ENCODE measurements around the gene XIRP2.

Gene XIRP2

GRCh38 chr2:166888180-166888579 lies at the start of gene XIRP2:
Gene XIRP2 (plus strand): TSS chr2:166888480. CDS start chr2:166903483, 15,003 bp downstream.
- no peak for ATAC-seq
- Mint-ChIP-seq H3K4me3 (no peak within 1 kb of the TSS), H3K27ac (no peak within 1 kb of the TSS), H3K4me1 (no peaks in the 10 kb centered on the region), H3K36me3 (no peaks in the 10 kb centered on the region), H3K9me3 (peaks cover 5% of the 10 kb centered on the region)
- no peak for DNase-seq (ENCODE audit: low spot score in 2 of 2)

- Mint-ChIP-seq H3K36me3 (no peaks in the 10 kb centered on the region), H3K4me3 (no peak overlapping the region), H3K9me3 (peaks cover 7% of the 10 kb centered on the region), H3K4me1 (no peaks in the 10 kb centered on the region), H3K27ac (no peak overlapping the region)
- no peak for ATAC-seq
- no peak for DNase-seq (ENCODE audit: low spot score in 2 of 2)
Measured at GRCh38 chr2:166841152-166841551, 47.1 kb upstream of the XIRP2 start.

GRCh38 chr2:166841679-166842078 lies 46.6 kb upstream of the XIRP2 start:
- no peak overlapping the region for H3K4me3 Mint-ChIP-seq
- H3K36me3 Mint-ChIP-seq = no peaks in the 10 kb centered on the region
- H3K4me1 Mint-ChIP-seq = no peaks in the 10 kb centered on the region
- ATAC-seq (no peak), DNase-seq (ENCODE audit: low spot score in 2 of 2) (no peak)
- peaks cover 7% of the 10 kb centered on the region for H3K9me3 Mint-ChIP-seq
- H3K27ac Mint-ChIP-seq = no peak overlapping the region

GRCh38 chr2:166844111-166844510 lies 44.2 kb upstream of the XIRP2 start:
- Mint-ChIP-seq H3K4me1 (no peaks in the 10 kb centered on the region), H3K27ac (no peak overlapping the region), H3K36me3 (no peaks in the 10 kb centered on the region), H3K9me3 (peaks cover 7% of the 10 kb centered on the region), H3K4me3 (no peak overlapping the region)
- DNase-seq (ENCODE audit: low spot score in 2 of 2) = no peak
- no peak for ATAC-seq

- no peak for ATAC-seq
- H3K9me3 Mint-ChIP-seq = peaks cover 4% of the 10 kb centered on the region
- H3K36me3 Mint-ChIP-seq = no peaks in the 10 kb centered on the region
- no peaks in the 10 kb centered on the region for H3K4me1 Mint-ChIP-seq
- no peak overlapping the region for H3K27ac Mint-ChIP-seq
- no peak overlapping the region for H3K4me3 Mint-ChIP-seq
- no peak for DNase-seq (ENCODE audit: low spot score in 2 of 2)
Measured at GRCh38 chr2:166862468-166863132, 25.7 kb upstream of the XIRP2 start.

- Mint-ChIP-seq H3K36me3 (no peaks in the 10 kb centered on the region), H3K4me3 (no peak overlapping the region), H3K4me1 (no peaks in the 10 kb centered on the region), H3K9me3 (no peaks in the 10 kb centered on the region), H3K27ac (no peak overlapping the region)
- DNase-seq (ENCODE audit: low spot score in 2 of 2) = no peak
- ATAC-seq = no peak
Measured at GRCh38 chr2:166867874-166868514, 20.3 kb upstream of the XIRP2 start.

- Mint-ChIP-seq H3K9me3 (no peaks in the 10 kb centered on the region), H3K27ac (no peak overlapping the region), H3K4me3 (no peak overlapping the region), H3K4me1 (no peaks in the 10 kb centered on the region), H3K36me3 (no peaks in the 10 kb centered on the region)
- ATAC-seq (no peak), DNase-seq (ENCODE audit: low spot score in 2 of 2) (no peak)
Measured at GRCh38 chr2:166870346-166870745, 17.9 kb upstream of the XIRP2 start.

GRCh38 chr2:166881177-166881576 lies 7.1 kb upstream of the XIRP2 start:
- no peak overlapping the region for H3K4me3 Mint-ChIP-seq
- peaks cover 3% of the 10 kb centered on the region for H3K9me3 Mint-ChIP-seq
- DNase-seq (ENCODE audit: low spot score in 2 of 2) (no peak), ATAC-seq (no peak)
- H3K36me3 Mint-ChIP-seq = no peaks in the 10 kb centered on the region
- H3K4me1 Mint-ChIP-seq = no peaks in the 10 kb centered on the region
- H3K27ac Mint-ChIP-seq = no peak overlapping the region

GRCh38 chr2:166882851-166883250 lies 5.4 kb upstream of the XIRP2 start:
- no peaks in the 10 kb centered on the region for H3K4me1 Mint-ChIP-seq
- DNase-seq (ENCODE audit: low spot score in 2 of 2) = no peak
- H3K36me3 Mint-ChIP-seq = no peaks in the 10 kb centered on the region
- H3K4me3 Mint-ChIP-seq = no peak overlapping the region
- no peak for ATAC-seq
- no peak overlapping the region for H3K27ac Mint-ChIP-seq
- H3K9me3 Mint-ChIP-seq = peaks cover 3% of the 10 kb centered on the region

- no peak overlapping the region for H3K27ac Mint-ChIP-seq
- DNase-seq (ENCODE audit: low spot score in 2 of 2) = no peak
- H3K4me1 Mint-ChIP-seq = no peaks in the 10 kb centered on the region
- ATAC-seq = no peak
- H3K4me3 Mint-ChIP-seq = no peak overlapping the region
- no peaks in the 10 kb centered on the region for H3K36me3 Mint-ChIP-seq
- H3K9me3 Mint-ChIP-seq = peaks cover 10% of the 10 kb centered on the region
Measured at GRCh38 chr2:166891727-166892126, 3.4 kb downstream of the XIRP2 start.

GRCh38 chr2:166892397-166892796 lies 4.1 kb downstream of the XIRP2 start:
- no peak for ATAC-seq
- DNase-seq (ENCODE audit: low spot score in 2 of 2) = no peak
- Mint-ChIP-seq H3K4me3 (no peak overlapping the region), H3K27ac (no peak overlapping the region), H3K9me3 (peaks cover 10% of the 10 kb centered on the region), H3K36me3 (no peaks in the 10 kb centered on the region), H3K4me1 (no peaks in the 10 kb centered on the region)

GRCh38 chr2:166895243-166895642 lies 7.0 kb downstream of the XIRP2 start:
- no peak for DNase-seq (ENCODE audit: low spot score in 2 of 2)
- H3K27ac Mint-ChIP-seq = no peak overlapping the region
- no peak for ATAC-seq
- H3K4me1 Mint-ChIP-seq = no peaks in the 10 kb centered on the region
- no peak overlapping the region for H3K4me3 Mint-ChIP-seq
- peaks cover 15% of the 10 kb centered on the region for H3K9me3 Mint-ChIP-seq
- H3K36me3 Mint-ChIP-seq = no peaks in the 10 kb centered on the region

GRCh38 chr2:166897666-166898065 lies 9.4 kb downstream of the XIRP2 start:
- DNase-seq (ENCODE audit: low spot score in 2 of 2) (no peak), ATAC-seq (no peak)
- no peak overlapping the region for H3K4me3 Mint-ChIP-seq
- no peaks in the 10 kb centered on the region for H3K4me1 Mint-ChIP-seq
- H3K27ac Mint-ChIP-seq = no peak overlapping the region
- peaks cover 23% of the 10 kb centered on the region for H3K9me3 Mint-ChIP-seq
- no peaks in the 10 kb centered on the region for H3K36me3 Mint-ChIP-seq

GRCh38 chr2:166899676-166900075 lies 11.4 kb downstream of the XIRP2 start:
- DNase-seq (ENCODE audit: low spot score in 2 of 2) (no peak), ATAC-seq (no peak)
- Mint-ChIP-seq H3K36me3 (no peaks in the 10 kb centered on the region), H3K4me3 (no peak overlapping the region), H3K27ac (no peak overlapping the region), H3K4me1 (no peaks in the 10 kb centered on the region), H3K9me3 (peaks cover 22% of the 10 kb centered on the region)

GRCh38 chr2:166900700-166901099 lies 12.4 kb downstream of the XIRP2 start:
- ATAC-seq = no peak

GRCh38 chr2:166901336-166901735 lies 13.1 kb downstream of the XIRP2 start:
- DNase-seq (ENCODE audit: low spot score in 2 of 2) (no peak), ATAC-seq (no peak)
- Mint-ChIP-seq H3K27ac (no peak overlapping the region), H3K4me1 (no peaks in the 10 kb centered on the region), H3K9me3 (peaks cover 21% of the 10 kb centered on the region), H3K4me3 (no peak overlapping the region), H3K36me3 (no peaks in the 10 kb centered on the region)

More at GRCh38 chr2:166900700-166901099, 12.4 kb downstream of the XIRP2 start:
- H3K9me3 Mint-ChIP-seq = peaks cover 21% of the 10 kb centered on the region
- H3K36me3 Mint-ChIP-seq = no peaks in the 10 kb centered on the region
- no peaks in the 10 kb centered on the region for H3K4me1 Mint-ChIP-seq
- H3K4me3 Mint-ChIP-seq = no peak overlapping the region
- no peak for DNase-seq (ENCODE audit: low spot score in 2 of 2)
- no peak overlapping the region for H3K27ac Mint-ChIP-seq

Measured in stimulated activated effector memory CD8-positive, alpha-beta T cell treated with anti-CD3 and anti-CD28 coated beads, Interleukin-12 subunit alpha, Interleukin-12 subunit beta, amount 100 ng/mL, for 72 hours (primary cell).